Measurements from ENCODE around the gene CYP2R1.

GRCh38 chr11:14908214-14908880, 16.3 kb upstream of the CYP2R1 start:
- TF ChIP-seq CTCF (IDR thresholded peaks at IDR 0.05) (peak in 4 of 5 experiments; percentile 38 to 50 (median 44)), EP300 (IDR thresholded peaks at IDR 0.05) (no peak), POLR2A (IDR thresholded peaks at IDR 0.05) (no peak)

Measured in tibial nerve (tissue), 4 donors.